Panc1 (cell line): ENCODE results near the gene IGFL4. TPM values are rescaled to one million over a fixed set of nuclear protein-coding genes. Genes with fewer than 3 reads are reported as not detected.

Experiments used
- ATAC-seq: fragments of 200-7000 bp; cut with Tn5 transposase; 2 replicates; pipeline ENCODE4 v1.9.1; 2020; ENCODE audit warnings: mild to moderate bottlenecking, moderate library complexity
- BruUV-seq: library from RNA; stranded (reverse); fragments of 400-500 nt; replicated peaks from 2 replicates; lab custom pipeline; 2021; lab: Mats Ljungman, UMichigan
- CTCF ChIA-PET: fragments of 300-600 bp; sonication (Branson Sonifier 250); formaldehyde crosslinking; loops from one replicate; lab custom pipeline; 2022; ENCODE audit warnings: antibody characterized with exemption; lab: Charles Lee
- POLR2A ChIA-PET: fragments of 300-600 bp; sonication (Branson Sonifier 250); formaldehyde crosslinking; loops from one replicate; lab custom pipeline; 2022; ENCODE audit warnings: antibody characterized with exemption; lab: Charles Lee
- DNase-seq: peaks from one replicate; pipeline ENCODE4 v3.0.0-alpha.2; 2010; ENCODE audit warnings: low read depth, low spot score
- H3K27ac ChIP-seq: 2 replicates; pipeline ENCODE4 v1.5.1; 2011; ENCODE audit warnings: mild to moderate bottlenecking, low read length, inconsistent platforms
- H3K27me3 ChIP-seq: fragments of 200-500 bp; sonication (Bioruptor generic); 2 replicates; pipeline ENCODE4 v1.6.0; 2014; ENCODE audit warnings: low read length, inconsistent platforms; ENCODE audit not compliant: control insufficient read depth, insufficient read depth
- H3K36me3 ChIP-seq: fragments of 200-500 bp; sonication (Bioruptor generic); 2 replicates; pipeline ENCODE4 v1.5.1; 2014; ENCODE audit warnings: inconsistent platforms, mild to moderate bottlenecking, low read length, moderate library complexity; ENCODE audit not compliant: control insufficient read depth, insufficient read depth
- H3K4me1 ChIP-seq: 2 replicates; pipeline ENCODE4 v1.5.1; 2011; ENCODE audit warnings: inconsistent platforms, mild to moderate bottlenecking, low read length, moderate library complexity; ENCODE audit not compliant: control insufficient read depth, insufficient read depth
- H3K4me3 ChIP-seq, 2 experiments: 2 replicates each; pipeline ENCODE4 v1.5.1; 2011 to 2012; ENCODE audit warnings: low read depth in 2 of 2, low read length in 2 of 2, mild to moderate bottlenecking in 2 of 2, inconsistent platforms in 1 of 2, moderate library complexity in 1 of 2
- H3K9me3 ChIP-seq: fragments of 200-500 bp; sonication (Bioruptor generic); 2 replicates; pipeline ENCODE4 v1.5.1; 2014; ENCODE audit warnings: low read depth, mild to moderate bottlenecking, inconsistent platforms, low read length, moderate library complexity; ENCODE audit not compliant: control insufficient read depth, insufficient read depth
- CTCF ChIP-seq: fragments of 450-650 bp; IDR thresholded peaks from 2 replicates; pipeline ENCODE4 v1.5.1; 2017; ENCODE audit warnings: mild to moderate bottlenecking
- POLR2AphosphoS5 ChIP-seq: IDR thresholded peaks from 2 replicates; pipeline ENCODE4 v1.6.1; 2012; ENCODE audit warnings: mild to moderate bottlenecking, low read depth, low read length, moderate library complexity
- REST ChIP-seq, 2 experiments: IDR thresholded peaks; 2 replicates each; pipeline ENCODE4 v1.6.1; 2011 to 2012; ENCODE audit warnings: low read depth in 2 of 2, control low read depth in 1 of 2, low read length in 1 of 2, mild to moderate bottlenecking in 1 of 2, moderate library complexity in 1 of 2; ENCODE audit not compliant: insufficient read depth in 1 of 2
- SIN3A ChIP-seq: IDR thresholded peaks from 2 replicates; pipeline ENCODE4 v1.6.1; 2012; ENCODE audit warnings: low read depth, mild to moderate bottlenecking, low read length, moderate library complexity, borderline replicate concordance; ENCODE audit not compliant: insufficient read depth
- TCF7L2 ChIP-seq: IDR thresholded peaks from 2 replicates; pipeline ENCODE4 v1.6.1; 2011; ENCODE audit warnings: mild to moderate bottlenecking, low read depth, low read length, inconsistent platforms
- in situ Hi-C: cut with HindIII; loops from 2 replicates; pipeline ENCODE4 v1.10.0; 2016; ENCODE audit warnings: low sequenced_read_pairs, low pct_unique_long_range_greater_than_20kb
- intact Hi-C: fragments of 100-400 bp; cut with micrococcal nuclease; formaldehyde crosslinking; loops from one replicate; pipeline ENCODE4 v1.10.0; 2022; ENCODE audit not compliant: unreplicated experiment
- total RNA-seq: library from RNA; stranded (reverse); gene quantifications from one replicate; pipeline ENCODE4 v1.2.1, GENCODE V29; 2021; ENCODE audit not compliant: unreplicated experiment

IGFL4 gene
- total RNA-seq, 1 experiment from 2014 or later: 0.39 TPM

- in situ Hi-C loops: no loop called here
- BruUV-seq: no TSS peak
Measured at GRCh38 chr19:46025835-46026234, 15.0 kb downstream of the IGFL4 start.

GRCh38 chr19:46023311-46023779 is 17.5 kb downstream of the IGFL4 start:
- in situ Hi-C loops (no loop called here), intact Hi-C loops (no loop called here)
- TF ChIP-seq SIN3A (no peak), CTCF (no peak), TCF7L2 (no peak), POLR2AphosphoS5 (no peak), REST (IDR thresholded peaks at IDR 0.05; ENCODE audit: insufficient read depth in 1 of 2, low read depth in 2 of 2, low read length in 1 of 2) (no peak)
- Histone ChIP-seq H3K4me1 (no peaks in the 10 kb centered on the region), H3K9me3 (no peaks in the 10 kb centered on the region), H3K27me3 (no peaks in the 10 kb centered on the region), H3K36me3 (no peaks in the 10 kb centered on the region), H3K27ac (no peak overlapping the region), H3K4me3 (no peak overlapping the region)
- ChIA-PET POLR2A (no interaction called here), CTCF (interaction anchor here (0.7 kb wide), 1 partner anchor 55 kb away, joined by 8 read pairs; no protein-coding TSS in a partner anchor)
- no peak for DNase-seq
- no TSS peak for BruUV-seq
- ATAC-seq: no peak

More at GRCh38 chr19:46025835-46026234, 15.0 kb downstream of the IGFL4 start:
- Histone ChIP-seq H3K36me3 (no peaks in the 10 kb centered on the region), H3K27ac (no peak overlapping the region), H3K4me3 (no peak overlapping the region), H3K27me3 (no peaks in the 10 kb centered on the region), H3K4me1 (no peaks in the 10 kb centered on the region), H3K9me3 (no peaks in the 10 kb centered on the region)
- intact Hi-C loops: loop anchor here (5.0 kb wide), 1 partner anchor 241 kb away; no protein-coding TSS in a partner anchor
- DNase-seq (no peak), ATAC-seq (no peak)
- ChIA-PET POLR2A (no interaction called here), CTCF (interaction anchor here (0.6 kb wide), 1 partner anchor 54 kb away, joined by 4 read pairs; no protein-coding TSS in a partner anchor)
- TF ChIP-seq CTCF: no peak
- no peak for TF ChIP-seq SIN3A
- TF ChIP-seq TCF7L2: no peak
- TF ChIP-seq POLR2AphosphoS5: no peak
- TF ChIP-seq REST (IDR thresholded peaks at IDR 0.05; ENCODE audit: insufficient read depth in 1 of 2, low read depth in 2 of 2, low read length in 1 of 2): no peak
